ENCODE data around the gene PRDM11.

The PRDM11 gene

DNA sequence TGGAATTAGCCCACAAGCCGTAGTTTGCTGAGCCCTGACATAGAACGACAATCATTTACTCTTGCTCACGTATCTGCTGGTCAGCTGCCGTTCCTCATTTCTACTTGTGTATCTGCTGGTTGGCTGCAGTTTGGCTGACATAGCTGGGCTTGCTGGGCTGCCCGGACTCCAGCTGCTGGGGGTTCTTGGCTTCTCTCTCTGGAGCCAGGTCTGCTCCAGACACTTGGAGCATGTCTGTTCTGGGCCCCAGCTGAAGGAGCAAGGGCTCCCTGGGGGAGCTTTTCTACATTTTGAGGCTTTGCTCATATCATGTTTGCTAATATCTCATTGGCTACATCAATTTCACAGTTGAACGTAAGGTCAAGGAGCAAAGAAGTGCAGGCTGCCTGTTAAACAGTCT lies 47.3 kb downstream of the PRDM11 start:
- no peaks in the 10 kb centered on the region for H3K4me1 ChIP-seq (ENCODE audit: control insufficient read depth, insufficient read depth, low read depth, low read length)
- H2BK12ac ChIP-seq (ENCODE audit: low read length in 2 of 2) = no peak overlapping the region
- WGBS = 91% methylated on average over 6 of the region's 6 CpGs
- no peak overlapping the region for H2AK5ac ChIP-seq (ENCODE audit: low read length, severe bottlenecking)
- no peak overlapping the region for H3K18ac ChIP-seq (ENCODE audit: low read depth in 1 of 2, low read length in 2 of 2)
- no peak overlapping the region for H3K9ac ChIP-seq (ENCODE audit: low read length)
- peaks cover 2% of the 10 kb centered on the region for H3K79me1 ChIP-seq (replicated peaks; ENCODE audit: low read length, poor library complexity, severe bottlenecking)
- H2BK120ac ChIP-seq (ENCODE audit: low read depth, low read length) = no peak overlapping the region
- no peak overlapping the region for H2AFZ ChIP-seq (ENCODE audit: low read depth, low read length)
- no peak overlapping the region for H3K4ac ChIP-seq (ENCODE audit: low read depth in 1 of 2, low read length in 2 of 2)
- DNase-seq = no peak
- no peak overlapping the region for H3K14ac ChIP-seq (ENCODE audit: low read length in 2 of 2)
- no peak overlapping the region for H3K23ac ChIP-seq (ENCODE audit: low read length in 2 of 2)
- H4K91ac ChIP-seq (ENCODE audit: low read length) = no peak overlapping the region
- no peak overlapping the region for H2BK15ac ChIP-seq (ENCODE audit: low read depth, poor library complexity, severe bottlenecking)
- H3K9me3 ChIP-seq (ENCODE audit: control insufficient read depth, low read length) = no peaks in the 10 kb centered on the region
- no peak overlapping the region for H3K27ac ChIP-seq (ENCODE audit: low read length, poor library complexity, severe bottlenecking)
- H2BK5ac ChIP-seq (ENCODE audit: low read depth, low read length, poor library complexity, severe bottlenecking) = no peak overlapping the region
- H3K27me3 ChIP-seq (ENCODE audit: control insufficient read depth in 1 of 2, insufficient read depth in 1 of 2, low read length in 2 of 2) = no peaks in the 10 kb centered on the region
- no peak overlapping the region for H3K4me3 ChIP-seq (ENCODE audit: insufficient read depth in 1 of 2, low read depth in 1 of 2, low read length in 2 of 2)
- H3K4me2 ChIP-seq (ENCODE audit: low read length, poor library complexity, severe bottlenecking) = no peak overlapping the region
- peaks cover 4 to 5% of the 10 kb centered on the region in 2 experiments for H3K36me3 ChIP-seq (ENCODE audit: control insufficient read depth in 1 of 2, insufficient read depth in 2 of 2, low read depth in 1 of 2, low read length in 2 of 2)
- H4K8ac ChIP-seq (ENCODE audit: low read length) = no peak overlapping the region

- H3K36me3 ChIP-seq (ENCODE audit: control insufficient read depth in 1 of 2, insufficient read depth in 2 of 2, low read depth in 1 of 2, low read length in 2 of 2) = peaks cover 0 to 31% of the 10 kb centered on the region in 2 experiments
- H3K14ac ChIP-seq (ENCODE audit: low read length in 2 of 2) = peak overlapping the region in 1 of 2 experiments; percentile 22
- H2AK5ac ChIP-seq (ENCODE audit: low read length, severe bottlenecking) = no peak overlapping the region
- H3K4me3 ChIP-seq (ENCODE audit: insufficient read depth in 1 of 2, low read depth in 1 of 2, low read length in 2 of 2) = no peak overlapping the region
- no peak for DNase-seq
- no peaks in the 10 kb centered on the region for H3K27me3 ChIP-seq (ENCODE audit: control insufficient read depth in 1 of 2, insufficient read depth in 1 of 2, low read length in 2 of 2)
- peaks cover 7% of the 10 kb centered on the region for H3K79me1 ChIP-seq (replicated peaks; ENCODE audit: low read length, poor library complexity, severe bottlenecking)
- H3K9me3 ChIP-seq (ENCODE audit: control insufficient read depth, low read length) = no peaks in the 10 kb centered on the region
- H3K4ac ChIP-seq (ENCODE audit: low read depth in 1 of 2, low read length in 2 of 2) = no peak overlapping the region
- H3K23ac ChIP-seq (ENCODE audit: low read length in 2 of 2) = no peak overlapping the region
- H4K91ac ChIP-seq (ENCODE audit: low read length) = no peak overlapping the region
- H4K8ac ChIP-seq (ENCODE audit: low read length) = no peak overlapping the region
- H3K4me1 ChIP-seq (ENCODE audit: control insufficient read depth, insufficient read depth, low read depth, low read length) = peaks cover 5% of the 10 kb centered on the region
- H3K4me2 ChIP-seq (ENCODE audit: low read length, poor library complexity, severe bottlenecking) = no peak overlapping the region
- no peak overlapping the region for H2BK120ac ChIP-seq (ENCODE audit: low read depth, low read length)
- WGBS = 60% methylated on average over 7 of the region's 8 CpGs
- H2BK5ac ChIP-seq (ENCODE audit: low read depth, low read length, poor library complexity, severe bottlenecking) = no peak overlapping the region
- H3K18ac ChIP-seq (ENCODE audit: low read depth in 1 of 2, low read length in 2 of 2) = no peak overlapping the region
- H3K9ac ChIP-seq (ENCODE audit: low read length) = no peak overlapping the region
- no peak overlapping the region for H2AFZ ChIP-seq (ENCODE audit: low read depth, low read length)
- H2BK12ac ChIP-seq (ENCODE audit: low read length in 2 of 2) = no peak overlapping the region
- H3K27ac ChIP-seq (ENCODE audit: low read length, poor library complexity, severe bottlenecking) = no peak overlapping the region
- H2BK15ac ChIP-seq (ENCODE audit: low read depth, poor library complexity, severe bottlenecking) = no peak overlapping the region
Measured at GRCh38 chr11:45204761-45205160, 58.3 kb downstream of the PRDM11 start.

GRCh38 chr11:45205978-45206377 lies 59.5 kb downstream of the PRDM11 start:
- no peak overlapping the region for H3K14ac ChIP-seq (ENCODE audit: low read length in 2 of 2)
- H3K18ac ChIP-seq (ENCODE audit: low read depth in 1 of 2, low read length in 2 of 2) = no peak overlapping the region
- H3K27me3 ChIP-seq (ENCODE audit: control insufficient read depth in 1 of 2, insufficient read depth in 1 of 2, low read length in 2 of 2) = no peaks in the 10 kb centered on the region
- peaks cover 7% of the 10 kb centered on the region for H3K79me1 ChIP-seq (replicated peaks; ENCODE audit: low read length, poor library complexity, severe bottlenecking)
- no peak for DNase-seq
- H2BK120ac ChIP-seq (ENCODE audit: low read depth, low read length) = no peak overlapping the region
- no peak overlapping the region for H3K4me3 ChIP-seq (ENCODE audit: insufficient read depth in 1 of 2, low read depth in 1 of 2, low read length in 2 of 2)
- H2BK15ac ChIP-seq (ENCODE audit: low read depth, poor library complexity, severe bottlenecking) = no peak overlapping the region
- no peak overlapping the region for H2AK5ac ChIP-seq (ENCODE audit: low read length, severe bottlenecking)
- peaks cover 12% of the 10 kb centered on the region for H3K4me1 ChIP-seq (ENCODE audit: control insufficient read depth, insufficient read depth, low read depth, low read length)
- no peak overlapping the region for H4K8ac ChIP-seq (ENCODE audit: low read length)
- H3K27ac ChIP-seq (ENCODE audit: low read length, poor library complexity, severe bottlenecking) = no peak overlapping the region
- H3K36me3 ChIP-seq (ENCODE audit: control insufficient read depth in 1 of 2, insufficient read depth in 2 of 2, low read depth in 1 of 2, low read length in 2 of 2) = peaks cover 0 to 33% of the 10 kb centered on the region in 2 experiments
- no peak overlapping the region for H4K91ac ChIP-seq (ENCODE audit: low read length)
- no peak overlapping the region for H3K4ac ChIP-seq (ENCODE audit: low read depth in 1 of 2, low read length in 2 of 2)
- 83% methylated on average over 5 of the region's 7 CpGs for WGBS
- H3K23ac ChIP-seq (ENCODE audit: low read length in 2 of 2) = no peak overlapping the region
- no peak overlapping the region for H2BK12ac ChIP-seq (ENCODE audit: low read length in 2 of 2)
- no peak overlapping the region for H3K4me2 ChIP-seq (ENCODE audit: low read length, poor library complexity, severe bottlenecking)
- H2AFZ ChIP-seq (ENCODE audit: low read depth, low read length) = no peak overlapping the region
- H3K9me3 ChIP-seq (ENCODE audit: control insufficient read depth, low read length) = no peaks in the 10 kb centered on the region
- no peak overlapping the region for H2BK5ac ChIP-seq (ENCODE audit: low read depth, low read length, poor library complexity, severe bottlenecking)
- no peak overlapping the region for H3K9ac ChIP-seq (ENCODE audit: low read length)

GRCh38 chr11:45208135-45208534 lies 61.7 kb downstream of the PRDM11 start:
- Histone ChIP-seq H2BK12ac (ENCODE audit: low read length in 2 of 2) (no peak overlapping the region), H4K91ac (ENCODE audit: low read length) (peak overlapping the region; percentile 49)
- 89% methylated on average over 7 of the region's 8 CpGs for WGBS

More at GRCh38 chr11:45208135-45208534, 61.7 kb downstream of the PRDM11 start:
- no peak overlapping the region for H3K14ac ChIP-seq (ENCODE audit: low read length in 2 of 2)
- H3K79me1 ChIP-seq (replicated peaks; ENCODE audit: low read length, poor library complexity, severe bottlenecking) = peaks cover 6% of the 10 kb centered on the region
- no peak overlapping the region for H3K23ac ChIP-seq (ENCODE audit: low read length in 2 of 2)
- no peak overlapping the region for H4K8ac ChIP-seq (ENCODE audit: low read length)
- no peak for DNase-seq
- H3K4me1 ChIP-seq (ENCODE audit: control insufficient read depth, insufficient read depth, low read depth, low read length) = peaks cover 13% of the 10 kb centered on the region
- H3K9ac ChIP-seq (ENCODE audit: low read length) = no peak overlapping the region
- H2BK5ac ChIP-seq (ENCODE audit: low read depth, low read length, poor library complexity, severe bottlenecking) = no peak overlapping the region
- H3K4me2 ChIP-seq (ENCODE audit: low read length, poor library complexity, severe bottlenecking) = no peak overlapping the region
- no peak overlapping the region for H2BK15ac ChIP-seq (ENCODE audit: low read depth, poor library complexity, severe bottlenecking)
- no peak overlapping the region for H3K4ac ChIP-seq (ENCODE audit: low read depth in 1 of 2, low read length in 2 of 2)
- H2BK120ac ChIP-seq (ENCODE audit: low read depth, low read length) = no peak overlapping the region
- no peaks in the 10 kb centered on the region for H3K9me3 ChIP-seq (ENCODE audit: control insufficient read depth, low read length)
- no peak overlapping the region for H3K18ac ChIP-seq (ENCODE audit: low read depth in 1 of 2, low read length in 2 of 2)
- H2AFZ ChIP-seq (ENCODE audit: low read depth, low read length) = no peak overlapping the region
- H2AK5ac ChIP-seq (ENCODE audit: low read length, severe bottlenecking) = no peak overlapping the region
- H3K4me3 ChIP-seq (ENCODE audit: insufficient read depth in 1 of 2, low read depth in 1 of 2, low read length in 2 of 2) = no peak overlapping the region
- H3K27me3 ChIP-seq (ENCODE audit: control insufficient read depth in 1 of 2, insufficient read depth in 1 of 2, low read length in 2 of 2) = no peaks in the 10 kb centered on the region
- H3K36me3 ChIP-seq (ENCODE audit: control insufficient read depth in 1 of 2, insufficient read depth in 2 of 2, low read depth in 1 of 2, low read length in 2 of 2) = peaks cover 0 to 47% of the 10 kb centered on the region in 2 experiments
- H3K27ac ChIP-seq (ENCODE audit: low read length, poor library complexity, severe bottlenecking) = no peak overlapping the region
